Activated CD4-positive, alpha-beta T cell treated with anti-CD3 and anti-CD28 coated beads for 48 hours (primary cell): ENCODE measurements around the gene SMC3.
"Not testable (repeated sequence)": the region's sequence is repeated elsewhere in the genome, so short reads cannot be mapped to it uniquely, and the experiment has no call there.

ENCODE experiments used
- DNase-seq: peaks from one replicate; pipeline ENCODE4 v3.0.0-alpha.2; 2020

SMC3 gene

GRCh38 chr10:110567201-110568054, at the start of gene SMC3:
SMC3 (plus strand) TSS chr10:110567695; CDS start chr10:110567817, 122 bp downstream.
- peak; percentile 95 for DNase-seq

- no peak for DNase-seq
Observed at GRCh38 chr10:110522365-110522988, 45.0 kb upstream of the SMC3 start.

- no peak for DNase-seq
Observed at GRCh38 chr10:110523736-110524135, 43.8 kb upstream of the SMC3 start.

GRCh38 chr10:110524179-110524858, 43.2 kb upstream of the SMC3 start:
- DNase-seq, result no peak

GRCh38 chr10:110524859-110525232, 42.6 kb upstream of the SMC3 start:
- no peak for DNase-seq

- no peak for DNase-seq
Observed at GRCh38 chr10:110525349-110526260, 41.9 kb upstream of the SMC3 start.

- no peak for DNase-seq
Observed at GRCh38 chr10:110527731-110528171, 39.7 kb upstream of the SMC3 start.

- DNase-seq, result no peak
Observed at GRCh38 chr10:110528224-110528996, 39.1 kb upstream of the SMC3 start.

GRCh38 chr10:110528997-110529524, 38.4 kb upstream of the SMC3 start:
- DNase-seq, result peak; percentile 47

- no peak for DNase-seq
Observed at GRCh38 chr10:110529596-110530011, 37.9 kb upstream of the SMC3 start.

- peak; percentile 33 for DNase-seq
Observed at GRCh38 chr10:110530131-110530831, 37.2 kb upstream of the SMC3 start.

- no peak for DNase-seq
Observed at GRCh38 chr10:110531687-110532086, 35.8 kb upstream of the SMC3 start.

GRCh38 chr10:110532628-110533027, 34.9 kb upstream of the SMC3 start:
- not testable (repeated sequence) for DNase-seq

- no peak for DNase-seq
Observed at GRCh38 chr10:110533149-110533548, 34.3 kb upstream of the SMC3 start.

GRCh38 chr10:110534571-110534970, 32.9 kb upstream of the SMC3 start:
- DNase-seq, result no peak

- DNase-seq, result peak; percentile 83
Observed at GRCh38 chr10:110535958-110536891, 31.3 kb upstream of the SMC3 start.

- DNase-seq, result no peak
Observed at GRCh38 chr10:110539091-110539490, 28.4 kb upstream of the SMC3 start.

- no peak for DNase-seq
Observed at GRCh38 chr10:110540031-110540430, 27.5 kb upstream of the SMC3 start.

GRCh38 chr10:110544958-110545537, 22.4 kb upstream of the SMC3 start:
- DNase-seq, result no peak
